Duodenal mucosa (tissue), 2 donors: Measurements from ENCODE around the gene RNPEPL1.
"Not testable (repeated sequence)": the region's sequence is repeated elsewhere in the genome, so short reads cannot be mapped to it uniquely, and the experiment has no call there.

Experiments
- H3K27ac ChIP-seq: one replicate; pipeline ENCODE4 v1.7.0; 2013; ENCODE audit warnings: low read depth, low read length
- H3K27me3 ChIP-seq, 2 donors: one replicate each; pipeline ENCODE4 v1.7.0; 2013; ENCODE audit warnings: low read length in 2 of 2, control low read depth in 1 of 2; ENCODE audit not compliant: insufficient read depth in 2 of 2, control insufficient read depth in 1 of 2
- H3K36me3 ChIP-seq, 2 donors: one replicate each; pipeline ENCODE4 v1.7.0; 2013; ENCODE audit warnings: low read length in 2 of 2, control low read depth in 1 of 2; ENCODE audit not compliant: insufficient read depth in 2 of 2, control insufficient read depth in 1 of 2
- H3K4me1 ChIP-seq, 2 donors: one replicate each; pipeline ENCODE4 v1.7.0; 2013; ENCODE audit warnings: low read length in 2 of 2, control low read depth in 1 of 2; ENCODE audit not compliant: insufficient read depth in 2 of 2, control insufficient read depth in 1 of 2
- H3K4me3 ChIP-seq, 2 donors: one replicate each; pipeline ENCODE4 v1.7.0; 2013; ENCODE audit warnings: low read length in 2 of 2, low read depth in 1 of 2
- H3K9ac ChIP-seq, 2 donors: one replicate each; pipeline ENCODE4 v1.7.0; 2013; ENCODE audit warnings: low read length in 2 of 2, low read depth in 1 of 2
- H3K9me3 ChIP-seq, 2 donors: one replicate each; pipeline ENCODE4 v1.7.0; 2013; ENCODE audit warnings: low read length in 2 of 2, control low read depth in 1 of 2; ENCODE audit not compliant: control insufficient read depth in 1 of 2

RNPEPL1 gene

DNA sequence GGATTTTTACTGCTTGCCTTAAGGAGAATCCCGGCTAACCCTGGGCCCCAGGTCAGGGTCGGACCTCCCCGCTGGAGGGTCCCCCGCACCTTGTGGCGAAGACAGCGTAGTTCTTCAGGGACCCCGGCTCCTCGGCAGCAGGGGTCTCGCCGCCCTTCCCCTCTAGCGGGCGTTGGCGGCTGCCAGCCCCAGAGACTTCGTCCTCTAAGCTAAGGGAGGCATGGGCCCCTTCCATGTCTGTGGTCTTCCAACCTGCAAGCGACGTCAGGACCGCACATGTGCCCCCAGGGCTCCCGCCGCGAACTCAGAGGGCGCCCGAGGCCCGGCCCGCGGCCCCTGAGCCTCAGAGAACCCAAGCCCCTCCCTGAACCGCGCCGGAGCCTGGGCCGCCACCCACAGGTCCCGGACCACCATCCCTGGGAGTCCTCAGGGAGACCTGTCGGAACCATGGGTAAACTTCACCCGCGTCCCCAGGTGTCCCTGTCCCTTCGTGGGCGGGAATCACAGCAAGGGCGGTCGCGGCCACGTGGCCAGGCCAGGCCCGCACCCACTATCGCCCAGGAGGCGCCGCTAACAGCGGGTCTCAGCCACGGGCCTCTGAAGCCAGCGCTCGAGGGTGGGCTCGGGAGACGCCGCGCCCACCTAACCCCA, 11.1 kb upstream of the RNPEPL1 start:
- peaks cover 6 to 20% of the 10 kb centered on the region in 2 donors for H3K36me3 ChIP-seq
- H3K4me3 ChIP-seq = peak overlapping the region in 1 of 2 donors; percentile 43
- no peaks in the 10 kb centered on the region for H3K27me3 ChIP-seq
- H3K27ac ChIP-seq = no peak overlapping the region
- H3K9me3 ChIP-seq = no peaks in the 10 kb centered on the region
- peaks cover 25 to 26% of the 10 kb centered on the region in 2 donors for H3K4me1 ChIP-seq
- H3K9ac ChIP-seq = no peak overlapping the region

DNA sequence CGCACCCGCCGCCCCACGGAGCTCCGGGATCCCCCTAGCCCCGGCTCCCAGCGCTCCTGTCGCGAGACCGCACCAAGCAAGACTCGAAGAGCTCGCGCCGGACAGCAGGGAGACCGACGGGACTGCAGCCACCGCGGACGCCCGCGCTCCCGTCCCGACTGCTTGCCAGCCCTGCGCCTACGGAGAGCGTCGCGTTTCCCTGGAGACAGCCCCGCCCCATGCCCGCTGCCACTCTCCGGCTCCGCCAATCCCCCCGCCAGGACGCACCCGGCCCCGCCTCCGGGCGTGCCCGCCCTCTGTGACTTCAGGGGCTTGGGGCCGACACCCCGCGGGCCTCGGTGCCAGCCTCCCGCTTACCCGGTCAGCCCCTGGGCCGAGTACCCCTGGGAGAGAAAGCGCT, 10.5 kb upstream of the RNPEPL1 start, which contains the start of gene ANKMY1:
Gene ANKMY1, minus strand, starts transcription at position 181 of the 400 bp plus-strand sequence. CDS start 653 bp downstream, outside the sequence.
- peak within 1 kb of the TSS; percentile 36 to 43 for H3K4me3 ChIP-seq
- no peaks in the 10 kb centered on the region for H3K27me3 ChIP-seq
- no peaks in the 10 kb centered on the region for H3K9me3 ChIP-seq
- no peak within 1 kb of the TSS for H3K27ac ChIP-seq
- no peak within 1 kb of the TSS for H3K9ac ChIP-seq
- H3K36me3 ChIP-seq = peaks cover 5 to 18% of the 10 kb centered on the region in 2 donors
- peaks cover 28 to 29% of the 10 kb centered on the region in 2 donors for H3K4me1 ChIP-seq

DNA sequence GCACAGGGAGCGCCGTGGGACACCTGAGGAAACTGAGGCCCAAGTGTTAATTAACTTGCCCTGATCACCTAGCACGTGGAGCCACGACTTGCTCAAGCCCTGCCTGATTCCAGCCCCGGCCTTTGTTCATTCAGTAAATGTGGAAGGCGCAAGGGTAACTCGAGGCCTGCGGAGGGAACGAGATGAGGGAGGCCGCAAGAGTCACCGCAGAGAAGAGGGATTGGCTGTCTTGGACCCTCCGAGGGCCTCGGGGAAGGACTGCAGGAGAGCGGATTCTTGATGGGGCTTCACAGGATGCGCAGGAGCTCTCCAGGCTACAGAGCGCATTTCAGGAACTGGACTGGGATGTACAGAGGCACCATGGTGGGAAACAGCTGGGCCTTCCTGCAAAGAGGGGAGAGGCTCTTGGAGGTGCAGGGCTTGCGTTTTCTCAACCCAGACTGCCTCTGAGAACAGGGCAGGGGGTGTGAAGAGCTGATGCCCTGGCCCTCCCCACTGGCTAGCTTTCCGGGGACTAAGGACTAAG, 10.0 kb upstream of the RNPEPL1 start:
- H3K4me3 ChIP-seq = peak overlapping the region; percentile 36 to 43
- H3K9me3 ChIP-seq = no peaks in the 10 kb centered on the region
- no peak overlapping the region for H3K9ac ChIP-seq
- peaks cover 0 to 16% of the 10 kb centered on the region in 2 donors for H3K36me3 ChIP-seq
- H3K27ac ChIP-seq = no peak overlapping the region
- H3K27me3 ChIP-seq = no peaks in the 10 kb centered on the region
- peaks cover 28 to 29% of the 10 kb centered on the region in 2 donors for H3K4me1 ChIP-seq

DNA sequence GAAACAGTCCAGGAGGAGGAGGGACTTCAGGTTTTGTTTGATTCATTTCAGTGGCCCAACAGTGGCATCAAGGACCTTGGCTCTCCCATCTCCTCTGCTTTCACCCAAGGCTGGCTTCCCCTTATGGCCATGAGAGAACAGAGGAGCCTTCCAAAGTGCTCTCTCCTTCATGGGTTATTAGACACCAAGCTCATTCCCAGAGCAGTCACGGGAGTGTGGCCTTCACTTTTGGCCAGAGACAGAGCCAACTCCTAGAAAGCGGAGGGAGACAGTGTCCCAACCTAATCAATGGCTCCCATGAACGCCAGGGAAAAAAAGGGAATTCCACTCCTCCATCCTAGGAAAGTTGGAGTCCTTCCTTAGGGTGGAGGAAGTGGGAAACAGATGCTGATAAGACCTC, 9.0 kb upstream of the RNPEPL1 start:
- Histone ChIP-seq H3K36me3 (peaks cover 0 to 11% of the 10 kb centered on the region in 2 donors), H3K27me3 (no peaks in the 10 kb centered on the region), H3K4me3 (peak overlapping the region; percentile 58 to 70), H3K9me3 (no peaks in the 10 kb centered on the region), H3K27ac (no peak overlapping the region), H3K4me1 (peaks cover 32 to 35% of the 10 kb centered on the region in 2 donors), H3K9ac (peak overlapping the region in 1 of 2 donors; percentile 14)

DNA sequence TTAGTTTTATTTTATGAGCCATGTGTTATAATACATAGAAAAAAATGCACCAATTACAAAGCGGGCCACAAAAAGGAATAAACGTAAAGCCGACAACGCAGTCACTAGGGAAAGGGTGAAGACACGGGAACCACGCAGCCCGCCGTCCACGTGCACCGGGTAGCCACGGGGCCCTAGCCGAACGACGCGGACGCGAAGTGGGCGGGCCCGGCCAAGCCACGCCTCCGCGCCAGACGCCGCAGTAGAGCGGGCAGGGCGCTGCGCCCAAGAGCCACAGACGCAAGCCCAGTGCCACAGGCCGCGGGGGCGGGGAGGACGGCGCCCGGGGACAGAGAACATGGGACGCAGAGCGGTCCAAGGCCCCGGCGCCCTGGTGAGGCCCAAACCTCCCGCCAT, 8.2 kb upstream of the RNPEPL1 start, which contains the start of gene DUSP28:
Gene DUSP28, plus strand, starts transcription at position 274 of the 396 bp plus-strand sequence. CDS start 328 bp downstream, outside the sequence.
- Histone ChIP-seq H3K9me3 (no peaks in the 10 kb centered on the region), H3K27me3 (no peaks in the 10 kb centered on the region), H3K4me1 (peaks cover 40 to 43% of the 10 kb centered on the region in 2 donors), H3K9ac (peak within 1 kb of the TSS; percentile 69 to 82), H3K27ac (peak within 1 kb of the TSS; percentile 96), H3K4me3 (peak within 1 kb of the TSS; percentile 76 to 84), H3K36me3 (peaks cover 0 to 3% of the 10 kb centered on the region in 2 donors)

DNA sequence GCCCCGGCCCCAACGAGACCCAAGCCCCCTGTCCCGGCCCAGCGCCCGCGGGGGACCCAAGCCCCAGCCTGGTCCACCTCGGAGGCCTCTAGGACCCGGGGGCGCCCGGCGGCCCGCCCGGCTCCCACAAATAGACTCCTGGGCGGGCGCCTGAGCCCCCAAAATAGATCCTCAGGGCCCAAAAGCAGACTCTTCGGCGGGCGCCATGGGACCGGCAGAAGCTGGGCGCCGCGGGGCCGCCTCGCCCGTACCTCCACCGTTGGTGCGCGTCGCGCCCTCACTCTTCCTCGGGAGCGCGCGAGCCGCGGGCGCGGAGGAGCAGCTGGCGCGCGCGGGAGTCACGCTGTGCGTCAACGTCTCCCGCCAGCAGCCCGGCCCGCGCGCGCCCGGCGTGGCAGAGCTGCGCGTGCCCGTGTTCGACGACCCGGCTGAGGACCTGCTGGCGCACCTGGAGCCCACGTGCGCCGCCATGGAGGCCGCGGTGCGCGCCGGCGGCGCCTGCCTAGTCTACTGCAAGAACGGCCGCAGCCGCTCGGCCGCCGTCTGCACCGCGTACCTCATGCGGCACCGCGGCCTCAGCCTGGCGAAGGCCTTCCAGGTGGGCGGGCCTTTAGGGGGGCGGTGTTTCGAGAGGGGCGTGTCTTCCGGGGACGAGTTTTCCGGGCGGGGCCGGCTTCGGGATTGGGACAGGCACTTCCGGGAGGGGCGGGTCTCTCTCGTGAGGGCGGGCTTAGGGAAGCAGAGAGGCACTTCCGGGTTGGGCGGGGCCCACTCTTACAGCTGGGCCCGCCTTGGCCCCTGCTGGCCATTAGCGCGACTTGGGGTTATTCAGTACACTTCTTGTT, 7.6 kb upstream of the RNPEPL1 start:
- Histone ChIP-seq H3K9ac (peak overlapping the region; percentile 69 to 77), H3K27me3 (no peaks in the 10 kb centered on the region), H3K36me3 (no peaks in the 10 kb centered on the region), H3K27ac (peak overlapping the region; percentile 96), H3K4me3 (peak overlapping the region; percentile 76 to 84), H3K4me1 (peaks cover 46 to 49% of the 10 kb centered on the region in 2 donors), H3K9me3 (no peaks in the 10 kb centered on the region)

DNA sequence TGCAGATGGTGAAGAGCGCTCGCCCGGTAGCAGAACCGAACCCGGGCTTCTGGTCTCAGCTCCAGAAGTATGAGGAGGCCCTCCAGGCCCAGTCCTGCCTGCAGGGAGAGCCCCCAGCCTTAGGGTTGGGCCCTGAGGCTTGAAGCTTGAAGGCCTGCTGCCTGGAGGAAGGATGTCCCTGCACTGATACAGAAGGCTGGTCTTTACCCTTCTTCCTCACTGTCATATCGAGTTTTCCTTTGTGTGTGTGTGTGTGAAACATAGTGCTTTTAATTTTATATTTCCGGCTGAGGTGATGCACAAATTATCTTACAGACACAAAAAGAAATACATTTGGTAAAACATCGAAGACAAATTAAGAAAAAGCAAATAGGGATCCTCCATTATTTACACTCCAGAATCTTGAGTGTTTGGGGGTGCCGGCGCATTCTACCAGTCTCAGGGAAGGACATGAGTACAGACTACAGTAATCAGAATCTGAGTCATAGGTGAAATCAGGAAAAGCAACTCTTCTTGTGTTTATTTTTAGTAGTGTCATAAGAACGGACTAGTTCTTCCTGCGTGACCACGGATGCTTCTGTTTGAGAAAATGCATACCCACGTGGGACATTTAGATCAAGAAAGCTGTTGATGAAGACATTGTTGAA, 6.8 kb upstream of the RNPEPL1 start:
- Histone ChIP-seq H3K27me3 (no peaks in the 10 kb centered on the region), H3K9ac (peak overlapping the region; percentile 69 to 82), H3K36me3 (no peaks in the 10 kb centered on the region), H3K27ac (peak overlapping the region; percentile 83), H3K9me3 (no peaks in the 10 kb centered on the region), H3K4me3 (peak overlapping the region; percentile 76 to 84), H3K4me1 (peaks cover 52 to 55% of the 10 kb centered on the region in 2 donors)

DNA sequence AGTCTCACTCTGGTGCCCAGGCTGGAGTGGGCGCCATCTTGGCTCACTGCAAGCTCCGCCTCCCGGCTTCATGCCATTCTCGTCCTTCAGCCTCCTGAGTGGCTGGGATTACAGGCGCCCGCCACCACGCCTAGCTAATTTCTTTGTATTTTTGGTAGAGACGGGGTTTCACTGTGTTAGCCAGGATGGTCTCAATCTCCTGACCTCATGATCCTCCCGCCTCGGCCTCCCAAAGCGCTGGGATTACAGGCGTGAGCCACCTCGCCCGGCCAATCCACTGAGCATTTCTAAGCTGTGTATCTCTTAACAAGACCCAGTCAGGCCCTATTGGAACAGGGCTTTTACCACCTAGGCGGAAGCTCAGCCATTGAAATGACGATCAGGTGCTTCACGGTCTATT, 5.1 kb upstream of the RNPEPL1 start:
- not testable (repeated sequence) for H3K4me3 ChIP-seq, H3K9me3 ChIP-seq, H3K36me3 ChIP-seq, H3K27me3 ChIP-seq, H3K9ac ChIP-seq, H3K27ac ChIP-seq
- peaks cover 64 to 66% of the 10 kb centered on the region in 2 donors for H3K4me1 ChIP-seq

DNA sequence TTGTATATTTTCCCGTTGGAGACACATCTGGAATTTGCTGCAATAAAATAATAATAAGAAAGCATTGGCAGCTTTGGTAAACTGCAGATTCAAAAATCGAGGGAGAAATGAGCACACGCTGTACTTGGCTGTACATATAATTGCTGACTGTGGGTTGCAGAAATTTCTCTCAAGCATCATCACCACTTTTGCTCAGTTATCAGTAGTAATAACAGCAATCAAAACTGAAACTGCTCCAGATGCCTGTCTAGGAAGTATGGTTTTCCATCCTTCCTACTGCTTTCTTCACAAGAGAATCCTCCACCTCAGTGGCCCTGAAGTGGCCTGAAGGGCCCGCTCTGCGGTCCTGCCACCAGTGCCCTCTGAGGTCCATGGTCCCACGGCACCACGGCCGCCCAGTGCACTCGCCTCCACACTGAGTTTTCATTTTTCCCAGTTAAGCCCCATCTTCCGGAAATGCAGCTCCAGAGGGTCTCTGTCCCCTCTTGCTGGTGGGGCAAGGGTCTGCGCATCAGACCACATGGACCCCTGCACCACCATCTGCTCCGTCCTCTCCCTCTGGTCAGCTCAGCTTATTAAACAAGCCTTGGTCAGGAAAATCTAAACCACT, 4.2 kb upstream of the RNPEPL1 start:
- Histone ChIP-seq H3K36me3 (no peaks in the 10 kb centered on the region), H3K9me3 (no peaks in the 10 kb centered on the region), H3K4me3 (no peak overlapping the region), H3K27ac (no peak overlapping the region), H3K4me1 (peaks cover 59 to 62% of the 10 kb centered on the region in 2 donors), H3K27me3 (no peaks in the 10 kb centered on the region), H3K9ac (no peak overlapping the region)
